GM21515 (cell line): ENCODE measurements around the gene RHO.
A peak's percentile ranks its signal among the peaks of the same experiment; 100 is the strongest.
"Not testable (repeated sequence)": the region's sequence is repeated elsewhere in the genome, so short reads cannot be mapped to it uniquely, and the experiment has no call there.

Experiments
- ATAC-seq: cut with Tn5 transposase; IDR thresholded peaks from one replicate; pipeline ENCODE4 v1.9.1; 2021; ENCODE audit not compliant: unreplicated experiment

Gene RHO

GRCh38 chr3:129528589-129529100, at the start of gene RHO:
TSS of gene RHO (plus strand) at chr3:129528639. CDS start at chr3:129528734, 95 bp downstream.
- no peak for ATAC-seq

DNA sequence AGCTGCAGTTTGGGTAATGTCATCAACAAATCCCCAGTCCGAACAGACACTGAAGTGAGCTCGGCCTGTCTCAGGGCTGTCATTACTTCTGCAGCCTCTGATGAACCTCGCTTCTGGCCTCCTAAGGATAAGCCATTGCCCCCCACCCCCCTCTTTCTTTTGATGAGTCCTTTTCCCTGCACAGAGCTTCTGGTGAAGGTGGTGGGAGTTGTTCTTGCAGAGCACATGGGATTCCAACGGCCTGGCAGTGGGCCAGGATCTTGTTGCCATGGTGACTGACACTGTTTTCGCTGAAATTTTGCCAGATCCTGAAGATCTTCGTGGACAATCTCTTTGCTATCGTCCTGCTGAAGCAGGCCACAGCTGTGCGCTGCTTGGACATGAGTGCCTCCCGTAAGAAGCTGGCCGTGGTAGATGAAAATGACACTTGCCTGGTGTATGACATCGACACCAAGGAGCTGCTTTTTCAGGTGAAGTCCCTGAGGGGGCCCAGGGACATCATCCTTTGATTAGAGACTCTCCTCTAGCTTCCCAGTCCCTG, 47.1 kb upstream of the RHO start:
- ATAC-seq, result not testable (repeated sequence)

DNA sequence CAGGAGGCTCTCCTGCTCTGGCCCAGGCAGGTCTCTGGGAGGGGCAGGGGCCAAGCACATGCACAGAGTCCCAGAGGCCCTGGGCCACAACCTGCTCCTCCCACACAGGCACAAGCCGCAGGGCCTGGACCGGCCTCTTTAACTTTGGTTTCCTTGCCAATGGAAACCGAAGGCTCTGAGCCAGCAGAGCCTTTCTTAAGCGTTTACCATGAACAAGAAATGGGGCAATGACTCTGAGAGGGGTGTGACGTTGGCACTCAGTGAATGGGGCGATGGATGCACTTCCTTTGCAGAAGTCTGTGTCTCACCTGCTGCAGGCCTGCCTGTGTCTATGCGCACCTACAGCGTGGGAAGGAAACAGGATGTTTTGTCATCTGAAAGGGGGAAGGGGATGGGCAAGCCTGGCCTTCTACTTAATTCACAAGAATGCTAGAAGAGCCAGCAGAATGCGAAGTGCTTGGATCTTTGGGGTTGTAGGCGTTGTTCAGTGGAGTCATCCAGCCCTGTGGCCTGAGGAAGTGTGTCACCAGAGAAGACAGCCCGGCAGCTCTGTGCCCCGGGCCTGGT, 46.6 kb upstream of the RHO start:
- no peak for ATAC-seq

DNA sequence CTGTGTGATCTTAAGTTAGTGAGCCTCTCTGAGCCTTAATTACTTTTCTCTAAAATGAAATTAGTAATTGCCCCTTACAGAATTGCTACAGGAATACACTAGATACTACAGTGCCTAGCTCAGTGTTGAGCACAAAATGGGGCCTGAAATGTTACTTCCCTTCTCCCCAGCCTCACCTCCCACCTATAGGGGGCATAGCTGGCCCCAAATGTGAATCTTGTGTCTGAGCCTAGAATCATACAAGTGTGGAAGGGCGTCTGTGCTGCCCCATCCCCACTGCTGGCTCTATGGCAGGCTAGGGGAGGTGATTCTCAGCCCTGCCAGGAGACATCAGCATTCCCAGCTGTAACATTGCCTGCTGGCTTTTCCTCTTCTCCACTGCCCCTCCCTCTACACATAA, 45.7 kb upstream of the RHO start:
- ATAC-seq, result no peak

GRCh38 chr3:129483870-129484269, 44.6 kb upstream of the RHO start:
- no peak for ATAC-seq

- ATAC-seq, result not testable (repeated sequence)
Observed at GRCh38 chr3:129485146-129485545, 43.3 kb upstream of the RHO start.

- no peak for ATAC-seq
Observed at GRCh38 chr3:129485721-129486663, 42.4 kb upstream of the RHO start.

DNA sequence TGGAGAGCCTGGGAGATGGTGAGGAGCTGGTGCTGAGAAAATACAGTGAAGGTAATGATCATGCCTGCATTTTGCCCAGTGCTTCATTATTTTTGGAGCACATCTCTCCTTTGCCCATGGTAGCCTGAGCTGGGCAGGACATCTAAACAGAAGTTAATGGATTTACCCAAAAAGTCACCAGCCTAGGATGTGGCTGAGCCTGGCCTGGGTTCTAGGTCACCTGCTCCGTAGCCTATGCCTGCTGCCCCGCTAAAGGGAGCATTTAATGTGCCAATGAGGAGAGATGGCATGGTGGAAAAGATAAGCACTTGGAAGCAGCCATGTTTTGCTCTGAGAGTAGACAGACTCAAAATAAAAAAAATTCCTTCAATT, 41.8 kb upstream of the RHO start:
- no peak for ATAC-seq

GRCh38 chr3:129487183-129487867, 41.1 kb upstream of the RHO start:
- no peak for ATAC-seq

GRCh38 chr3:129487868-129488335, 40.5 kb upstream of the RHO start:
- not testable (repeated sequence) for ATAC-seq

- not testable (repeated sequence) for ATAC-seq
Observed at GRCh38 chr3:129489258-129489657, 39.2 kb upstream of the RHO start.

- peak; percentile 77 for ATAC-seq
Observed at GRCh38 chr3:129490273-129490675, 38.2 kb upstream of the RHO start.

- ATAC-seq, result not testable (repeated sequence)
Observed at GRCh38 chr3:129491077-129491476, 37.4 kb upstream of the RHO start.

DNA sequence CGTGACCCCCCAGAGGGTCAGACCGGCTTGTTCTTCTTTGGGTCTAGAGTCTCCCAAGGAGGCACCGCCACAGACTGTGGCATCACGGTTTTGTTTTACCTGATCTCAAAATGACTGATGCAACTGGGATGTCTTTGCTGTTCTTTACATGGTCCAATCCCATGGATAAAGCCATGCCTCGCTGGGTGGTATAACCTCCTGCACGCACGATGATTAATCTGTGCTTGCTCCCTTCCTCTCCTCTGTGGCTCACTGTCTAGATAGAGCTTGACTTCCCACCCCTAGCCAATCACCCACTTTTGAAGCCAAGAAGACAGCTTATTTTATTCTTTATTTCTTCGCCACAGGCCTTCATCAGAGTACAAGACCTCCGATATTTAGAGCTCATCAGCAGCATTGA, 36.6 kb upstream of the RHO start:
- ATAC-seq, result no peak

DNA sequence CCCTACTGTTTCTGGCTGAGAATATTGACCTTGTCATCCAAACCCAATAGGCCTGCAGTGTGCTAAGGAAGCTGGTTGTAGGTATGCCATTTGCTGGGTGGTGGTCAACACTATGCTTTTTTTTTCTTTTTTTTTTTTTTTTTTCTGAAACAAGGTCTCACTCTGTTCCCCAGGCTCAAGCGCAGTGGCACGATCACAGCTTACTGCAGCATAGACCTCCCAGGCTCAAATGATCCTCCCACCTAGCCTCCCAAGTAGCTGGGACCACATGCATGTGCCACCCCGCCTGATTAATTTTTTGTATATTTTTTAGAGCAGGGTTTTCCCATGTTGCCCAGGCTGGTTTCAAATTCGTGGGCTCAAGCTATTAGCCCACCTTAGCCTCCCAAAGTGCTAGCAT, 35.7 kb upstream of the RHO start:
- ATAC-seq, result no peak

DNA sequence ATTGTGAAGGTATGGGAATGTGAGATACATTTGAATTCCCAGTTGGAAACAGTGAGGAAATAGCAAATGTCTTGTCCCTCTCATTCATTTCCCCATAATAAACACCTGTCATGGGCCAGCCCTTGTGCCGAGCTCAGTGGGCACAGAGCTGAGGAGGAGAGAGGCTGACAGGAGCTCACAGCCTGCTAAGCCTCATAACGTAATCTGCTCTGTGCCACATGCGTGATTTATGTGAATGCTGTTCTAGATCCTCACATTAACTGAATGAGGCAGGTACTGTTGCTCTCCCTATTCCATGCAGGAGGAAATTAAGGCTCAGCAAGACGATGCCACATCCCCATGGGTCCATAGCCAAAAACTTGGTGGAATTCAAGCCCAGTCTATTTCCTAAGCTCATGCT, 35.2 kb upstream of the RHO start:
- no peak for ATAC-seq

DNA sequence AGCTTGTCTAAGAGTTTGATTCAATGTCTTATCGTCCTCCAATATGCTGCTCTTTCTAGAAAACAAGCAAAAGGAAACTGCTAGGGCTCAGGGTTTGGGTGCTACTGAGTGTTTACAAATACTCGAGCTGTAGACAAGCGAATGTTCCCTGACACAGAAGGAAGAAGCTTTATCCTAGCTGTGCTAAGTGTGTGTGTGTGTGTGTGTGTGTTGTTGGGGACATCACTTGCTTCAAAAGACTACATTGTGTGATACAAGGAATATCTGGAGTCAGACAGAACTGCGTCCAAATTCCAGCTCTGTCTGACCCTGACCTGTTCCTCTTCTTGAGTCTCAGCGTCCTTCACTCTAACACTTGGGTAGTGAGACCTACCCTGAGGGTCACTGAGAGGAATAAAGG, 33.9 kb upstream of the RHO start:
- not testable (repeated sequence) for ATAC-seq

DNA sequence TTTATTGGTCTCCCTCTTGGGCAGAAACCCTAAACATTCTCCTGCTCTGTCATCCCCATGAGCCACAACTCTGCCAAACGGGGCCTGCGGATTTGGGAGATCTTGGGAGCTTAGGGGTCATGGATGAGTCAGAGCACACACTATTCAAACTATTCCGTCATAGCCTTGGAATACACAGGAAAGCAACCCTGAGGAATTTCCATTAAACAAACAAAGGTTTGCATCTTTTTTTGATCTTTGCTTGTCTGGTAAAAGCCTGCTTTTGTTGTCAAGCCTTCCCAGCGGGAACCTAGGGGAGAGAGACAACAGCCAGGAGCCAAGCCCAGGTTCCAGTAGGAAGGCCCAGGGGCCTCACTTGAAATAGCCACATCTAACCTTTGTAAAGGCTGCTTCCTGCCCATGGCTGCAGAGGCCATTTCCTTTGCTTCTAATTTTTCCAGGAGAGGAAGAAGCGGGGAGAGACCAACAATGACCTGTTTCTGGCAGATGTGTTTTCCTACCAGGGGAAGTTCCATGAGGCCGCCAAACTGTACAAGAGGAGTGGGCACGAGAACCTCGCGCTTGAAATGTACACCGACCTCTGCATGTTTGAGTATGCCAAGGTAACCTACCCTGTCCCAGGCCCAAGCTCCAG, 33.3 kb upstream of the RHO start:
- not testable (repeated sequence) for ATAC-seq

DNA sequence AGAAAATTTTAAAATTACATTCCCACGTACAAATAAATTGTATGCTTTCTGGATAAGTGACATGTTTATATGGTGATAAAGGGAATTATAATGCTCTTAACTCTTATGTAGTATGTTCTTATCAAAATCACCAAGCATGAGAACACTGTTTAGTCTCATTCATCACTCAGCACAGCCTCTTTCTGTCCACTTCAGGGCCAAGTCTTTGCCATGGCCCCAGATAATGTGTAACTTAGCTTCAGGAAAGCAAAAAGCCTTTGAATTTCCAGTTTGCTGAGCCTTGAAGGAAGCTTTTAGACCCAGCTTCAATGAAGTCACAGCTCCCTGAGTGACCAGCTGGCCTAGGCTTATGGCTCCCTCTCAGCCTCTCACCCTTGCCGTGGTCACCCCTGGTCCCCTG, 30.6 kb upstream of the RHO start:
- not testable (repeated sequence) for ATAC-seq

- ATAC-seq, result not testable (repeated sequence)
Observed at GRCh38 chr3:129498603-129499488, 29.6 kb upstream of the RHO start.
